AG10803 (cell line): Measurements from ENCODE around the gene CEP41.

Source experiments
- DNase-seq: peaks from one replicate; pipeline ENCODE4 v3.0.0; 2010; ENCODE audit warnings: low read depth
- H3K4me3 ChIP-seq: 2 replicates; pipeline ENCODE4 v1.5.1; 2011; ENCODE audit warnings: mild to moderate bottlenecking, low read length, control low read depth
- CTCF ChIP-seq: conservative IDR thresholded peaks from 2 replicates; pipeline ENCODE4 v1.5.1; 2011; ENCODE audit warnings: mild to moderate bottlenecking, low read length, control low read depth, inconsistent platforms

Gene CEP41

GRCh38 chr7:130365511-130366441 lies 75.0 kb downstream of the CEP41 start:
- H3K4me3 ChIP-seq = no peak overlapping the region
- no peak for TF ChIP-seq CTCF
- peak; percentile 97 for DNase-seq

- no peak overlapping the region for H3K4me3 ChIP-seq
- no peak for TF ChIP-seq CTCF
- DNase-seq = no peak
Measured at GRCh38 chr7:130365088-130365487, 75.7 kb downstream of the CEP41 start.

GRCh38 chr7:130364451-130364850 lies 76.4 kb downstream of the CEP41 start:
- no peak for DNase-seq
- H3K4me3 ChIP-seq = no peak overlapping the region
- TF ChIP-seq CTCF = no peak

GRCh38 chr7:130363026-130363847 lies 77.6 kb downstream of the CEP41 start:
- peak; percentile 9 for TF ChIP-seq CTCF
- no peak overlapping the region for H3K4me3 ChIP-seq
- DNase-seq = peak; percentile 99

- no peak overlapping the region for H3K4me3 ChIP-seq
- DNase-seq = no peak
- TF ChIP-seq CTCF = no peak
Measured at GRCh38 chr7:130362251-130362816, 78.5 kb downstream of the CEP41 start.

GRCh38 chr7:130361681-130362080 lies 79.1 kb downstream of the CEP41 start:
- TF ChIP-seq CTCF = no peak
- DNase-seq = no peak
- H3K4me3 ChIP-seq = no peak overlapping the region
